Endothelial cell of umbilical vein (primary cell): ENCODE data around the gene CALY. TPM values are rescaled to one million over a fixed set of nuclear protein-coding genes. Genes with fewer than 3 reads are reported as not detected.

Experiments
- BruUV-seq: library from RNA; stranded (reverse); fragments of 400-500 nt; replicated peaks from 2 replicates; lab custom pipeline; 2021; lab: Mats Ljungman, UMichigan
- CTCF ChIA-PET: fragments of 300-600, 350-600 bp; sonication (Branson Sonifier 250); formaldehyde crosslinking; loops from one replicate; lab custom pipeline; 2021; ENCODE audit warnings: antibody characterized with exemption, inconsistent platforms; lab: Charles Lee
- POLR2A ChIA-PET: fragments of 300-600, 350-600 bp; sonication (Branson Sonifier 250); formaldehyde crosslinking; loops from one replicate; lab custom pipeline; 2021; ENCODE audit warnings: antibody characterized with exemption, inconsistent platforms; lab: Charles Lee
- DNase-seq: peaks from one replicate; pipeline ENCODE4 v3.0.0-alpha.2; 2011; ENCODE audit warnings: low read depth, low spot score
- FAIRE-seq: peaks from 2 replicates; lab custom pipeline; 2011; peaks lifted over from hg19 to GRCh38; lab: Jason Lieb, UNC
- H2AFZ ChIP-seq: 2 replicates; pipeline ENCODE4 v1.6.0; 2012; ENCODE audit warnings: low read depth, low read length, control low read depth, inconsistent platforms
- H3K27ac ChIP-seq: 2 replicates; pipeline ENCODE4 v1.5.1; 2011; ENCODE audit warnings: low read depth, mild to moderate bottlenecking, control low read depth, low read length, moderate library complexity; ENCODE audit not compliant: insufficient read depth
- H3K27me3 ChIP-seq, 2 experiments: 2 replicates each; pipeline versions ENCODE4 v1.6.0 to v1.6.1; 2011; ENCODE audit warnings: low read length in 2 of 2, mixed read lengths in 1 of 2; ENCODE audit not compliant: control insufficient read depth in 2 of 2, insufficient read depth in 2 of 2
- H3K36me3 ChIP-seq, 2 experiments: 2 replicates in 1 of 2; 3 replicates in 1 of 2; pipeline ENCODE4 v1.5.1; 2011; ENCODE audit warnings: low read length in 2 of 2, mild to moderate bottlenecking in 1 of 2, moderate library complexity in 1 of 2; ENCODE audit not compliant: control insufficient read depth in 2 of 2, insufficient read depth in 2 of 2; ENCODE audit errors: extremely low read depth in 1 of 2
- H3K4me1 ChIP-seq: 3 replicates; pipeline ENCODE4 v1.5.1; 2011; ENCODE audit warnings: mild to moderate bottlenecking, low read length; ENCODE audit not compliant: control insufficient read depth, insufficient read depth; ENCODE audit errors: extremely low read depth
- H3K4me2 ChIP-seq: 2 replicates; pipeline ENCODE4 v1.6.1; 2011; ENCODE audit warnings: low read length, control low read depth, mixed read lengths; ENCODE audit not compliant: insufficient read depth
- H3K4me3 ChIP-seq, 3 experiments: fragments of 200-600 bp in 1 of 3; sonication (generic), shearing (Covaris generic) in 1 of 3; replicated peaks in 1 of 3; 2 replicates each; pipeline ENCODE4 v1.5.1; 2011 to 2016; ENCODE audit warnings: control low read depth in 3 of 3, low read length in 3 of 3, mild to moderate bottlenecking in 2 of 3, inconsistent platforms in 1 of 3, low read depth in 1 of 3, moderate library complexity in 1 of 3; ENCODE audit not compliant: insufficient read depth in 1 of 3
- H3K79me2 ChIP-seq: 2 replicates; pipeline ENCODE4 v1.6.0; 2012; ENCODE audit warnings: low read length, inconsistent platforms; ENCODE audit not compliant: control insufficient read depth, insufficient read depth
- H3K9ac ChIP-seq: replicated peaks from 2 replicates; pipeline ENCODE3; 2011; ENCODE audit warnings: low read length, control low read depth; ENCODE audit not compliant: insufficient read depth; ENCODE audit errors: extremely low read depth
- H3K9me1 ChIP-seq: replicated peaks from 3 replicates; pipeline ENCODE4 v1.6.0; 2011; ENCODE audit warnings: mild to moderate bottlenecking, low read length; ENCODE audit not compliant: control insufficient read depth, insufficient read depth; ENCODE audit errors: extremely low read depth
- H3K9me3 ChIP-seq: replicated peaks from 2 replicates; pipeline ENCODE4 v1.5.1; 2012; ENCODE audit warnings: low read length, inconsistent platforms; ENCODE audit not compliant: control insufficient read depth, insufficient read depth
- H4K20me1 ChIP-seq: replicated peaks from 2 replicates; pipeline ENCODE3; 2011; ENCODE audit warnings: mild to moderate bottlenecking, low read length; ENCODE audit not compliant: control insufficient read depth, insufficient read depth; ENCODE audit errors: extremely low read depth
- CTCF ChIP-seq, 2 donors: IDR thresholded peaks; 1 replicate in 1 of 2; 2 replicates in 1 of 2; pipeline ENCODE4 v1.5.1; 2011; ENCODE audit warnings: low read length in 2 of 2, mild to moderate bottlenecking in 2 of 2, moderate library complexity in 2 of 2, control low read depth in 1 of 2, inconsistent platforms in 1 of 2, low read depth in 1 of 2; ENCODE audit not compliant: insufficient read depth in 1 of 2; ENCODE audit errors: extremely low read depth in 1 of 2
- EZH2 ChIP-seq: IDR thresholded peaks from 2 replicates; pipeline ENCODE4 v1.6.1; 2012; ENCODE audit warnings: borderline replicate concordance, low read depth, mild to moderate bottlenecking, moderate library complexity, low read length, inconsistent platforms; ENCODE audit not compliant: severe bottlenecking
- FOS ChIP-seq: IDR thresholded peaks from 2 replicates; pipeline ENCODE4 v1.6.1; 2011; ENCODE audit warnings: mild to moderate bottlenecking, low read length, moderate library complexity, borderline replicate concordance; ENCODE audit not compliant: insufficient read depth
- GATA2 ChIP-seq: IDR thresholded peaks from 2 replicates; pipeline ENCODE4 v1.7.0; 2011; ENCODE audit warnings: low read depth, mild to moderate bottlenecking, moderate library complexity, mixed read lengths, low read length; ENCODE audit not compliant: insufficient read length, insufficient read depth
- JUN ChIP-seq: IDR thresholded peaks from 2 replicates; pipeline ENCODE4 v1.6.1; 2011; ENCODE audit warnings: borderline replicate concordance, low read depth; ENCODE audit not compliant: insufficient read length, insufficient read depth
- MAX ChIP-seq: IDR thresholded peaks from 2 replicates; pipeline ENCODE4 v1.6.1; 2011; ENCODE audit not compliant: insufficient read depth, insufficient read length
- MYC ChIP-seq: IDR thresholded peaks from one replicate; pipeline ENCODE4 v1.6.1; 2011; ENCODE audit warnings: mild to moderate bottlenecking, low read depth, low read length
- POLR2A ChIP-seq: IDR thresholded peaks from 2 replicates; pipeline ENCODE4 v1.6.1; 2012; ENCODE audit warnings: low read depth, mild to moderate bottlenecking, control low read depth, low read length
- POLR2AphosphoS5 ChIP-seq: IDR thresholded peaks from 2 replicates; pipeline ENCODE4 v1.6.1; 2012; ENCODE audit warnings: low read depth, mild to moderate bottlenecking, control low read depth, low read length, moderate library complexity; ENCODE audit not compliant: insufficient read depth
- dilution Hi-C: fragments of 300-500 bp; cut with MboI; formaldehyde crosslinking; loops from one replicate; pipeline ENCODE4 v1.15.0; 2019; ENCODE audit warnings: low sequenced_read_pairs; ENCODE audit not compliant: extremely low pct_ligation_motif_present
- intact Hi-C: fragments of 100-400 bp; cut with micrococcal nuclease; formaldehyde crosslinking; loops from one replicate; pipeline ENCODE4 v1.10.0; 2022
- polyA plus RNA-seq, 4 experiments: library from polyadenylated mRNA; depleted of rRNA in 3 of 4; stranded (reverse) in 3 of 4; unstranded in 1 of 4; fragments of >200 nt; gene quantifications; 2 replicates each; pipeline versions ENCODE4 v1.2.1 to v1.2.3, GENCODE V29; 2011 to 2012; ENCODE audit warnings: missing spikeins in 1 of 4
- total RNA-seq: library from RNA; stranded (reverse); gene quantifications from 2 replicates; pipeline ENCODE4 v1.2.3, GENCODE V29; 2021

The CALY gene
- total and polyA plus RNA-seq, 2 donors (not counting 3 experiments of a cell fraction or from before 2014, with no cell fraction given): not detected

GRCh38 chr10:133314911-133315310 is 21.8 kb downstream of the CALY start:
- no peak overlapping the region for H3K27ac ChIP-seq
- FAIRE-seq (no peak), DNase-seq (no peak)
- H3K4me1 ChIP-seq: no peaks in the 10 kb centered on the region
- H3K9ac ChIP-seq: no peak overlapping the region
- H3K4me3 ChIP-seq: no peak overlapping the region
- H3K9me3 ChIP-seq: no peaks in the 10 kb centered on the region
- dilution Hi-C loops (no loop called here), intact Hi-C loops (loop anchor here (5.0 kb wide), 1 partner anchor 413 kb away; no protein-coding TSS in a partner anchor)
- no peak overlapping the region for H3K4me2 ChIP-seq
- ChIA-PET CTCF (interaction anchor here (0.9 to 3.6 kb wide), 3 partner anchors 10 to 660 kb away, joined by 3 to 13 read pairs (median 7); no protein-coding TSS in a partner anchor), POLR2A (no interaction called here)
- H3K9me1 ChIP-seq: no peaks in the 10 kb centered on the region
- no TSS peak for BruUV-seq
- H2AFZ ChIP-seq: no peak overlapping the region
- H3K36me3 ChIP-seq: peaks cover 3 to 5% of the 10 kb centered on the region in 2 experiments
- no peaks in the 10 kb centered on the region for H3K79me2 ChIP-seq
- TF ChIP-seq FOS: no peak
- TF ChIP-seq EZH2: no peak
- no peak for TF ChIP-seq MYC
- TF ChIP-seq JUN: no peak
- no peak for TF ChIP-seq MAX
- TF ChIP-seq GATA2: no peak
- no peak for TF ChIP-seq POLR2A
- TF ChIP-seq POLR2AphosphoS5: no peak
- TF ChIP-seq CTCF (IDR thresholded peaks at IDR 0.05; ENCODE audit: extremely low read depth in 1 of 2, insufficient read depth in 1 of 2, low read depth in 1 of 2, low read length in 2 of 2): no peak
- peaks cover 0 to 3% of the 10 kb centered on the region in 2 experiments for H3K27me3 ChIP-seq
- no peaks in the 10 kb centered on the region for H4K20me1 ChIP-seq
